HG02798 (cell line): ENCODE data around the gene TREM2.
A peak's percentile ranks its signal among the peaks of the same experiment; 100 is the strongest.
"Not testable (repeated sequence)": the region's sequence is repeated elsewhere in the genome, so short reads cannot be mapped to it uniquely, and the experiment has no call there.

Source experiments
- ATAC-seq: cut with Tn5 transposase; IDR thresholded peaks from one replicate; pipeline ENCODE4 v1.9.1; 2021; ENCODE audit warnings: mild to moderate bottlenecking; ENCODE audit not compliant: unreplicated experiment, poor library complexity

Gene TREM2

DNA sequence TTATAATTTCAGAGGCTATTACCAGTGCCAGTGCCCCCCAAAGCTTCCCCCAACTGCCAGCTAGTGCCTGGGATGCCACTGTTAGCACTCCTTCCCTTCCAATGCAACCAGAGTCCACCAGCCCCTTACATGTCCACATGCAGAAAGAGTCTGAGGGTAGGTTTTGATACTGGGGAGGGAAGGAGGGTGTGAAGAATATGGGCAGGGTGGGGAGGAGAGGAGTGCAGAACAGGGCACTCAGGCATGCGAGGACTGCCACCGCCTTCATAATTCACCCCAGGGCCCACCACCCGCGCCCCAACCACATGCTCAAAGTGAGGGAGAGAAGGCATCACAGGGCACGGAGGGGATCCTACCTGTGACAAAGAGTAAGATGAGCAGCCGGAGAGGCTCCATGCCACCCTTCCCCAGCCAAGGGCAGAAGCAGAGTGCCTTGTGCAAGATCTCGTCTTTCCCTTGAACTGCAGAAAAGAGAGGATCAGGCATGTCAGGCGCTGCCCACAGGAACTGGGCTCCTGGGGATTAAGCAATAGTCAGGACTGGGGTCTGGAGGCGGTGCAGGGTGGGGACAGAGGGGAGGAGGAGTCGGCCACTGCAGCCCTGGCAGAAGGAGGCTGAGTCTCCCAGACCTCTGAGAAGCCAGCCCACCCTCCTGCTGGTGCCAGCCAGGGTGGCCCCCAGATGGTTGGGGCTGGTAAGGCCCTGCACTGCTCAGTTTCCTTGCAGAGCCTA, at the start of gene TREM2:
TSS of gene TREM2 (minus strand) at position 430 of the 732 bp plus-strand sequence. CDS start at position 396, 34 bp downstream.
- no peak for ATAC-seq

- ATAC-seq, result no peak
Measured at GRCh38 chr6:41209547-41210320, 46.8 kb upstream of the TREM2 start.

DNA sequence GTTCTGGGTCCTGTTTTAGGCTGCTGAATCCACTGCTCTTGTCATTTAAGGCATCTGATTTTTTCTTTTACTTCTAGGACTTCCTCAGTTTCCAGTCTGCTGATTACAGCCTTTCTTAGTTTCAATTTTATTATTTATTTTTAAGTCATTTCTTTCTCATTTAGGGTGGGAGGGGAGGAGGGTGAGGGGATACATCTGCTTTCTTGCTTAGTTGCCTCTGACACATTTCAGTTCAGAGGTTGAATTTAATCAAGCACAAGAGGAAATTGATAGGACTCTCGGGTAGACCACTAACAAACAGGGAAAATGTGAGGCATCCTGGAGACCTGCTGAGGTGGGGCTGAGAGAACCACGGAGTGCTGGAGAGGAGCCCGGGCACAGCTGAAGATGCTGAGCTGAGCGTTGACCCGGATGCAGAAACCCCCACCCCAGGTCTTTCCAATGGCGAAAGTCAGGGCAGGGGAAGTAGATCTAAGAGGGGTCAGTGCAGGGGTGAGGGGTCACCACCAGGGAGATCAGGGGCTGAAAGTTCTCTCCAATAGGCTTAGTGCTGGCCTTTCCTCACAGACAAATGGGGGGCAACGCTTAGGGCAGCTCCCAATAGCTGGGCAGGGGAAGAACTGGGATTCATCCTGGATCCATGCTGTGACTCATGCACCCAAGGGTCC, 45.7 kb upstream of the TREM2 start:
- ATAC-seq, result no peak

DNA sequence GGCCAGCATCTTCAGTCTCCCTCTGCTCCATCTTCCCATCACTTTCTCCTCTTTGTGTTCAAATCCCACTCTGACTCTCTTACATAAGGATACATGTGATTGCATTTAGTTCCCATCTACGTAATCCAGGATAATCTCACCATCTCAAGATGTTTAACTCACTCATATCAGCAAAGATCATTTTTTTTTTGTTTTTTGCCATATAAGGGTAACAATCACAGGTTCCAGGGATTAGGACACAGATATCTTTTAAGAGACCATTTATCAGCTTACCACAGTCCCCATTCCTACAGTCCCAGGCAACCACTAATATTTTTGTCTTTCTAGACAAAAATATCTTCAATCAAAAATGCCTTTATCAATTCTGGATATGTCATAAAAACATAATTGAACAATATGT, 41.2 kb upstream of the TREM2 start:
- no peak for ATAC-seq

DNA sequence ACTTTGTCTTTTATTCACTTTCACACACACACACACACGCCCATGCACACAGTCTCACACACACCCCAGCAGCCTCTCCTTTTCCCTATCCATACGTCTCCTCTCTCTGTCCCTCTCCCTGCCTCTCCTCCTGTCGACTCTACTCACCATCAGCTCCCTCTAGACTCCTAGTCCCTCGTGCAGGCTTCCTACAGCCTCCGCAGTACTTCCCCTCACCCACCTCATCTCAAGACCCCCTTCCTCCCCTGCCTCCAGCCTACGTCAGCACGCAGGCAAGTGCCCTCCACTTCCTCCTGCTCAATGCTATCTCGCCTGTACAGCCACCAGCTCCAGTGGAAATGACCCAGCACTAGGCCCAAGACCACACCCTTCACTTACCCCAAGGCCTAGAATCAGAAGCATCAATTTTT, 38.9 kb upstream of the TREM2 start:
- no peak for ATAC-seq

DNA sequence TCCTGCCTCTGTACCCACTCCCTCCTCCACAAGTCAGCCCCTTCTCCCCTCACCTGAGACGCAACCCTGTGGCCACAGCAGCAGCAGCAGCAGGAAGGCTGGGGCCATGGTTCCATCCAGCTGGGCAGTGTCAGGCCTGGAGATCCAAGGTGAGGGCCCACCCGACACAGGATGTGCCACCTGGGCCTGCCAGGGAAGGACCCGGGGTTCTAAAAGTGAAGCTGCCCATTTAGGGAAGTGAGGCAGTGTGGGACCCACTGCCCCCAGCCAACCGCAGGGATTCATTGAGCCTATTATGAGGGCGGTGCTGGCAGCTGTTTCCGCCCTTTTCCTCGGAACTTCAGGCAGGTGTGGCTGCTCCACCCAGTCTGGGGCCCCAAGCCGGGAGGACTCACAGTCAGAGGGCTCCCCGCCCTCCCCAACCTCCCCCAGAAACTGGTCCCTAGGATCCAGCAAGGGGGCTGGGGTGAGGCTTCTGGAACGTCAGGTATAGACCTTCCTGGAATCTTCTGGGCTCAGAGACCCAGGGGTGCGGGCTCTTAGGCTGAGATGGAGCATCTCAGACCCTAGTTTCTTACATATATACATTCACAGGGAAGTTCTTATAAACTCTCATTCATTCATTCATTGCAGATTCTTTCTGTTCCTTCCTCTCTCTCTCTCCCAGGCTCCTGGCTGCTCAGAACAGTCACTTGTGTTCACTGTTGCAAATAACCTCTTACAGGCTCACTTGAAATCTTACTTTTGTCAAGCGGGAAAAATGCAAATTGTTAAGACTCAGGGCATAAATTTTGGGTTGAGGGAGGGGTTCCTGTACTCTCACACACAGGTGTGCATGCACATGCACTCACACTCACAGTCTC, 38.2 kb upstream of the TREM2 start, which contains the start of gene TREML2:
TSS of gene TREML2 (minus strand) at position 249 of the 863 bp plus-strand sequence. CDS start at position 108, 141 bp downstream.
- ATAC-seq, result no peak

- ATAC-seq, result no peak
Measured at GRCh38 chr6:41200296-41200900, 37.5 kb upstream of the TREM2 start.

- peak; percentile 50 for ATAC-seq
Measured at GRCh38 chr6:41199552-41200246, 36.8 kb upstream of the TREM2 start.

DNA sequence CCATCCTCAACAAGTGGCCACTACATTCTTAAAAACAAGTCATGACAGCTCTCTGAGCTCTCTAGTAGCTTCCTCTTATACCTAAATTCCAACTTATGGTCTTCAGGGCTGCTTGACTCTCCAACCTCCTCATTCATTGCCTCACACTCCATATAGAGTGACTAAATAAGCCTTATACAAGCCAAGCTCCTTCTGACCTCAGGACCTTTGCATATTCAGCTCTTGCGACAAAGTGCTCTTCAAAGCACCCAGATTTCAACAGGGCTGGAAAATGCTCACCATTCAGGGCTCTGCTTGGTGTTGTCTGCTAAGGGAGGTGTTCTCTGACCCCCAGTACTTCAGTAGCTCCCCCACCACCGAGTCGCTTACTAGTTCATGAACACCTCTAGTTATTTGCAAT, 34.3 kb upstream of the TREM2 start:
- ATAC-seq, result no peak

DNA sequence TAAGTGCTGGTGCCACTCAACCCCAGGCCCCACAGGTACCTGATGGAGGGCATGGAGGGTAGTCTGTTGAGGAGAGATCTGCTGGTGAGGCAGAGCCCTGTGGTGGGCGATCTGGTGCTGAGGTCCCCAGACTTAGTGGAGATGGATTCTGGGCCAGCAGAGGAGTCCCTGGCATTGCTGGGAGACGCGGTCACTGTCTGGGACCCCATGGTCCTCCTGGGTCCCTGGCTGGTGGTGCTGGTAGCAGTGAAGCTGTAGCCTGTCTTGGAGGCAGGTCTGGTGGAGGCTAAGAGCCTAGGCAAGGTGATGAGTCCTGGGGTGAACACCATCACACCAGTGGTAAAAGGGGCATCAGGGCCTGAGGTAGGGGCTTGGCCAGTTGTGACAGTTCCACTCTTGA, 31.5 kb upstream of the TREM2 start:
- no peak for ATAC-seq

- ATAC-seq, result no peak
Measured at GRCh38 chr6:41193884-41194283, 31.0 kb upstream of the TREM2 start.

GRCh38 chr6:41193171-41193734, 30.3 kb upstream of the TREM2 start:
- no peak for ATAC-seq

DNA sequence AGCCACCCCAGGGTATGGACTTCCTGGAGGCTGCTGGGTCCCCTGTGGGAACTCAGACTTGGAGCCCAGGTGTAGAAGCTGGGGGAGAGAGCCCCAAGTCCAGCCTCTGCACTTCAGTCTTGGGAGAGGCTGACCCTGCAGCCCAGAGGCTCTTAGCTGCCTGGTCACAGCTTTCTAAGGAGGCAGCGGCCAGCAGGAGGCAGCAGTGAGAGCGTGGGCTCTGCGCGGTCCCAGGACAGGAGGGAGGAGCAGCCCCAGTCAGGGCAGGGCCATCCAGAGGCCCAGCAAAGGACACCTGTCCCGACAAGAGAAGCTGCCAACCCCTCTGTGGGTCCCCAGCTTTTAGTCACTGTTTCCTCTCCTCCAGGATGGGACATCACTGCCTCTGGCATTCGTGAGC, 28.7 kb upstream of the TREM2 start:
- no peak for ATAC-seq

DNA sequence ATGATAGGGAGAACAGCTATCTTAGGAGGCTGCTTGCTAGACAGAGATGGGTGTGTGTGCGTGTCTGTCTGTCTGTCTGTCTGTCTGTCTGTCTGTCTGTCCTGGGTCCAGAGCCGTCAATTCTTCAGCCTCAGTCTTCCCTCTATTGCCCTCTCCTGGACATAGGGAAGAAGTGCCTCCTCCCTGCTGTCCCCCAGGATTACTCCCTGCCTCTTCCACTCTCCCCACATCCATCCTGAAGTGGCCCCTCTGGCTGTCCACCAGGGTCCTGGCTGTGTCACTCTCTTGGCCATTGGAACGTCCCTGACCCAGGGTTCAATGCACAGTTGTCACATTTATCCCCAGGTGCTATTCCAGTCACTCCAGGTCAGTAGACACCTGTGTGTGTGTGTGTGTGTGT, 27.9 kb upstream of the TREM2 start:
- ATAC-seq, result no peak

GRCh38 chr6:41189967-41190366, 27.1 kb upstream of the TREM2 start:
- no peak for ATAC-seq

GRCh38 chr6:41189046-41189445, 26.1 kb upstream of the TREM2 start:
- not testable (repeated sequence) for ATAC-seq

DNA sequence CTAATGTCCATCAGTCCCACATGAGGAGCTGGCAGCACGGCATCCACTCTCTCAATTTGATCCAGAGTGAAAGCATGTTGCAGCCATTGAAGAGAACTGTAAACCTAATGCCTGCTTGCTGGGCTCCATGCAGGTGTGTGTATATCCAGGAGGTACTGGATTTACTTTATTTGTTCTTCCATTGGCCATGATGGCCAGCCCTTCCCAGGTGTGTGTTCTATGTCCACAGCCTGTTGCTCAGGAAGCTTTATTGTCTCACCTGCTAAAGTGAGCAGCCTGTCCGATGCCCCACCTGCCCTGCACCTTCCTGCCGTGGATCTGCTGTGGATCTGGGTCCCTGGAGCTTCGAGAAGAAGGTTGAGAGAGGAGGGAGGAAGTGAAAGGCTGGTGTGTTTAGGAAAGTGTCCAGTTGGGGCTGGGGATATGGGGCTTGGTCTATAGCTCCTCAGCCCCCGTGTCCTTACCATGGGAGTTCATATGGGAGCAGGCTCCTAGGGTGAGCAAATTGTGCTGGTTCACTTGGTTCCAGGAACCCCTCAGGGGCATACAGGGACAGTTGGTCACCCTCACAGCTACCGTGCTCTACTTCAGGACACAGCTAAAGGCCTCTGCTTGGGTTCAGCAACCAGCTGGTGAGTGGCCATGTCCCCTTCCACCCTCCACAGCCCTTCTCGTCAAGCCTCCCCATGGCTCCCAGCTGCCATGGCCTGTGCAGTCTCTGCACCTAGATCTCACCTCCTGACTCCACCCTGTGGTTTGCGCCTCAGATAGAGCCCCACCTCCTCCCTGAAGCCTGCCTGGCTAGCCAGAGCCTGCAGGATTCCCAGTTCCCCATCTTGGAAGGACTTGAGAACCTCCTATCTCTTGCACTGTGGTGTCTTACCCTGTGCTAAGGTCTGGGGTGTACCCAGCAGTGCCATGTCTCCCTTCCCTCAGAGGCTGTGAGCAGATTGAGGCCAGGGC, 25.3 kb upstream of the TREM2 start:
- no peak for ATAC-seq
